GM03348 (cell line): ENCODE data around the gene FAM83G.
"Not testable (repeated sequence)": the region's sequence is repeated elsewhere in the genome, so short reads cannot be mapped to it uniquely, and the experiment has no call there.

Experiments
- DNase-seq: peaks from one replicate; pipeline ENCODE4 v3.0.0; 2012; ENCODE audit warnings: low spot score

The FAM83G gene

DNA sequence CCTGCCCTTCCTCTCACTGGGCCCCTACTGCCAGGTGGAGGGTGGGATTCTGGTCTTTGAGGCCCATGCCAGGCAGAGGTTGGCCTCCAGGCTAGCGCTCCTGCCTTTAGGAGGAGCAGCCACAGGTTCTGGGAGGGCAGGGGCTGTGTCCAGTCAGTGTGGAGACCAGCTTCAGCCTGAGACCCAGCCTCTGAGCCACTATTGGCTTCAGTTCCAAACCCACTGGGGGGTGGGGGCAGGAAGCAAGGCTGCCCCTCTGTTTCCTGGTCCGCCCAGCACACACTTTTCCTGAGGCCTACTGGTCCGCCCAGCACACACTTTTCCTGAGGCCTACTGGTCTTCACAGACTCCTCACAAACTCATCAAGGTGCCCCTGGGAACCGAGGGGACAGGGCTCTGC is 36.2 kb downstream of the FAM83G start:
- DNase-seq: no peak

DNA sequence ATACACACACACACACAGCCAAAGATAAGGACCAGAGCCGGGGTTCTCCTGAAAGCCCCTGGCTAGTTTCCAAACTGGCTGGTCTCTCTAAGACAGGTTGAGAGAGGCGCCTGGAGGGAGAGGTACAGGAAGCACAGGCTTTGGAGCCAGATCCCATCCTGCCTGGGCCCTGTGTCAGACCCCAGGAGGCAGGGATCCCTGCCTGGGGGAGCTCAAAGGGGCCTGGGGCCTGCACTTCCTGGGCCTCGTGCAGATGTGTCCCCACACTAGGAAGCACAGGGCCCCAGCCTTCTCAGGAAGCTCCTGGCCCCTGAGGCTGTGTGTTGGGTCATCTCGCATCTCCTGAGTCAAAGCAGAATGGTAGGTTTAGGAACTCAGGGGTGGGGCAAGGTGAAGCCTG is 36.6 kb downstream of the FAM83G start:
- DNase-seq: no peak

DNA sequence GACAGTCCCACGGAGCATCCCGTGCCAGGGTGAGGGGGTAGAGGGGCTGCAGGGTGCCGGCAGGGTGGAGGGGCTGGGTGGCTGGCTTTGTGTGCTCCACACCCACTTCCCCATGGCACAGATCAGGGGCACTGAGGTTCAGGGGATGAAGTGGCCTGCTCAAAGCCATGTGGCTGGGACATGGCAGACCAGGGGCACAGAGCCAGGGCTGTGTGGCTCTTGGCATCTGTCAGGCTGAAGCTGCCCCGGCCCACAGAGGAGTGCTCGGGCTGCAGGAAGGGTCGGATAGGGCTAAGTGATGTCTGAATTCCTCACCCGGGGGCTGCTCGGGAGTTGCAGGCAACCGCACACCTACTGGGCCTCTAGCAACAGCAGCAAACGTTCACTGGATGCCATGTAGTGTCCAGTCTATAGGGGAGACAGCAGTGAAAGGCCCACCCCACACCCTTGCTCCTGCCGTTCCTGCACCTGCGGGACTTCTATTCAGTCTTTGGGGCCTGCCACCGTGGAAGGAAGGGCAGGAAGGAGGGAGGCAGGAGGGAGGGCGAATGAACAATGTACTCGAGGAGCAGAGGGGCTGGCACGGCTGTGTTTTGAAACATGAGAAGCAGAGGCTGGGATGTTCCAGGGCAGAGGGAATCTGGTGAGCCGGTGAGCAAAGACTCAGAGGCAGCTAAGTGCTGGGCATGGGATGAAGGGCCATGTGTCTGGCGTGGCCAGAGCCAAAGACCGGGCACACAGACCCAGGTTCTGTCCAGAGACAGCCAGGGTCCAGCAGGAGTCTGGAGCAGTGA is 37.5 kb downstream of the FAM83G start:
- no peak for DNase-seq

DNA sequence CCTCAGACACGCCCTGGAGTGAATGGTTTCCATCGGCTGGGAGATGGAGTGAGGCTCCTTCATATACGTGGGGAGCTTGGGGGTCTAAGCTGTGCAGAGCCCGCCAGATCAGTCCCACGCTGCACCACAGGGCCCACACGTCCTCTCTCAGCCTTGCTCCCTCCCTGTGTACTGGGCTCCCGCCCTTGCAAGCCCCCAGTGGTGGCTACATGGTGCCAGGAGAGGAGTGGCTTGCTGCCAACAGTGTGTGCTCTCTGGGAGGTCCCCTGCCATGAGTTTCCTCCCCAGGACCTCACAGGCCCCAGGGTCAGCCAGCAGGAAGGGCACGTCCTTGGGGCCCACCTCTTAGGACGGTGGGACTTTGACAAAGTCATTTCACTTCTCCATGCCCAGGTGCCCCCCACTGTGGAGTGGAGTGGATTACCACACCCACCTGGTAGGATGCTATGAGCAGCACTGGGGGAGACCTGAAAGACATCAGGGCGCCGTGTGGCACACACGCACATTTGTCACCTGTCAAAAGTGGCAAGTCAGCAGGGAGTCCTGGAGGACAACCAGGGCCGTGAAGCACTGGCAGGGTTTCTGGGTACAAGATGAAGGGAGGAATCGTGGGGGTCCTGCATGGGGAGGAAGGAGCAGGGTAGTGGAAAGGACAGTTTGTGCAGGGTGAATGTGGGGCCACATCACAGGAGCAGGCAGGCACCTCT is 38.9 kb downstream of the FAM83G start:
- no peak for DNase-seq

DNA sequence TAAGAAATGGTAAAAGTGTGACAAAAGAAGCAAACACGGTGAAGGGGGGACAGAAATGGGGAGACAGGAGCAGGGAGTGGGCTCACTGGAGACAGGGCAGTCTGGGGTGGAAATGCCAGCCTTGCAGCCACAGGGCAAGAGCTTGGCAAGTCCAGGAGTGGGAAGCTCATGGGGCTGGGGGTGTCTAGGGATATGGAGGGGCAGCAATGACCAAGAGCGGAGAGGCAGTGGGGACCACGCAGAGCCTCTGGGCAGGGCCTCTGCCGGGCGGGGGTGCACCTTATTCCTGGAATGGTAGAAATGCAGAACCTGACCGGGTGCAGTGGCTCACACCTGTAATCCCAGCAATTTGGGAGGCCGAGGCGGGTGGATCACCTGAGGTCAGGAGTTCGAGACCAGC is 40.0 kb downstream of the FAM83G start:
- DNase-seq: no peak

DNA sequence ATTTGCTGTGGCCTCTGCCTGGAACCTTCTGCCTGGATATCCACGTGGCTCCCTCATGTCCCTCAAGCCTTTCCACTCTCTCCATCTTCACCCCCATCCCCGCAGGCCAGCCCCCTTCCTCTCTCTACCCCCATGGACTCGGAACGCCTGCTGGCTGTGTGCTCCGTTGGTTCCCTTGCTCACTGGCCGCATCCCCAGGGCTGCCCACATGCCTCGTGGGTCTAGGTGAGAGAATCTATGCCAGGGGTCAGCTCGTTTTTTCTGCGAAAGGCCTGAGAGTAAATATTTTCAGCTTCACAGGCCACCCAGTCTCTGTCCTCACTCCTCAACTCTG is 40.6 kb downstream of the FAM83G start:
- DNase-seq: no peak

DNA sequence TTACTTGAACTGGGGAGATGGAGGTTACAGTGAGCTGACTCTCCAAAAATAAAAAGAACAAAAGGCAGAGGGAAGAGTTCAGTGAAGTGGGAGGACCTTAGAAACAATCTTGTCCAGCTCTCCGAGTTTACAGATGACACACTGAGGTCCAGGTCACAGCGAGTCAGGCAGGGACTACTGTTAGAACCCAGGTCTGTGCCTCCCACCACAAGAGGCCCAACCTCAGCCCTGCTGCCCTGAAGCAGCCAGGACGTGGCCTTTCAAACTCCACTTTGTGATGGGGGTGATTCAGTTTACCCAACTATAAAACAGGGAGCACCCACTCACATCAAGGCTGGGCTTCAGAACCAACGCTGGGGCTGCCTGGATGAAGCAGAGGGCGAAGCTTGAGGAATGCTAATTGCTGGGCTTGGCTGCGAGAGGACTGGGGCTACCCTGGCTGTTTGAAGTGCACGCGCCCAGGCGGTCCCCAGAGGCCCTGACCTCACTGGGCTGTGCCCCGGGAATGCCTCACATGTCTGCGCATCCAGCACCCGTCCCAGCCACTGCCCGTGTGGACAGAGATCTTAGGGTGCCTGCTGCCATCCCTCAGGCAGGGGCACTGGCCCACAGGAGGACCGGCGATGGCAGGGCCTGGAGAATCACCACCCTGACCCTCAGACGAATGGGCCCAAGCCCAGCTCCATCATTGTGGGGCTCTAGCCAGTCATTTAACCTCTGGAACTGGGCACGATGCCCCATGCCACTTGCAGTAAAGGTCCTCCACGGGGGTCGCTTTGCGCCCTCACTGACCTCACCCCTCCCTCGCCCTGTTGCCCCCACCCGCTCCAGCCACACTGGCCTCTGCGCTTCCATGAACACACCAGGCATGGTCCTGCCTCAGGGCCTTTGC is 41.2 kb downstream of the FAM83G start:
- DNase-seq: peak; percentile 29

DNA sequence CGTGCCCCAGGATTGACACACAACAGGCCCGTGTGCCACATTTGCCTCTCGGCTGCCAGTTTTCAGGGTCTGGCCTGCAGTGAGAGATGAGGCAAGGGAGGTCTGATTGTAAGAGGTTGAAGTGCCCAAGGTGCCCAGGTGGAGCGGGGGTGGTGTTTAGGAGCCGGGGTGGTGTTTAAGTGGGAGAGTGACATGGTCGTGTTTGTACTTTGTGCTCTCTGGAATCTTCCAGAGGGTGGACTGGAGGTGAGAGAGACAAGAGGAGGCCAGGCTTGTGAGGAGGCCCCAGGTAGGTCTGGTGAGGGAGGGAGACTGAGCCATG is 42.1 kb downstream of the FAM83G start:
- no peak for DNase-seq

DNA sequence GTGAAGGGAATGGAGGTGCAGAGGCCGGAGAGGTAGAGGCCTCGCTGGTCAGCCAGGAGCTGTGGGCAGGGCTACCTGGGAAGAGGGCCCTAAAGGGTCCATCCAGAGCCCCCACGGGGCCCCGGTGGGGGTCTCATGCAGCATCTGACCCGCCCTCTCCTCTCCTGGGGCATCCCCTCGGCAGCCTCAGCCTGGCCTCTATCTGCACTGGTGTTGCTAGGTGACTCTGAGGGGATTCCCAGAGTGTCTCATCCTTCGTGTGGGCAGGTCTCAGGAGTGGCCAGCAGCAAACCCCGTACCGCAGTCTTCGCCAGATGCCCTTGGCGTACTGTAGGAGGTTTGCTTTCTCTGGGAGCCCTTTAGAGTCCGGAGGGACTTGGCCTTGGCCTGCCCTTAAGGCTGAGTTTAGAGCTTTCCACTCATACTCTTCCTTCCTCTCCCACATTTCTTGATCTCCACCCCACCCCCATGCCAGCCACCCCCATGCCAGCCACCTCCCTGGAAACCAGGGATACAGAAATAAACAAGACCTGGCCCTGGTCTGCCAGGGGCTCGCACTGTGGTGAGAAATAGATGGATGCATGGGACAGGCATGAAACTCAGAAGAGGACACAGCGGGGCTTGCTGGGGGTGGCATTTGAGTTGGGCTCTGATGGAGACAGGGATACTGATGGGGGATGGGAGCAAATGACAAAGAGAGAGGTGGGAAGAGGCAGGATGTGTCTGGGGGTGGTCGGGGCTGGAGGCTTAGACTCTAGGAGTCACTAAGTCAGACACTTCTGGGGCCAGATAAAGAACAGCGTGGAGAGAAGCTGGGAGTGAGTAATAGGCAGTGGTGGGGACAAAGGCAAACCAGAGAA is 42.7 kb downstream of the FAM83G start:
- DNase-seq: no peak

DNA sequence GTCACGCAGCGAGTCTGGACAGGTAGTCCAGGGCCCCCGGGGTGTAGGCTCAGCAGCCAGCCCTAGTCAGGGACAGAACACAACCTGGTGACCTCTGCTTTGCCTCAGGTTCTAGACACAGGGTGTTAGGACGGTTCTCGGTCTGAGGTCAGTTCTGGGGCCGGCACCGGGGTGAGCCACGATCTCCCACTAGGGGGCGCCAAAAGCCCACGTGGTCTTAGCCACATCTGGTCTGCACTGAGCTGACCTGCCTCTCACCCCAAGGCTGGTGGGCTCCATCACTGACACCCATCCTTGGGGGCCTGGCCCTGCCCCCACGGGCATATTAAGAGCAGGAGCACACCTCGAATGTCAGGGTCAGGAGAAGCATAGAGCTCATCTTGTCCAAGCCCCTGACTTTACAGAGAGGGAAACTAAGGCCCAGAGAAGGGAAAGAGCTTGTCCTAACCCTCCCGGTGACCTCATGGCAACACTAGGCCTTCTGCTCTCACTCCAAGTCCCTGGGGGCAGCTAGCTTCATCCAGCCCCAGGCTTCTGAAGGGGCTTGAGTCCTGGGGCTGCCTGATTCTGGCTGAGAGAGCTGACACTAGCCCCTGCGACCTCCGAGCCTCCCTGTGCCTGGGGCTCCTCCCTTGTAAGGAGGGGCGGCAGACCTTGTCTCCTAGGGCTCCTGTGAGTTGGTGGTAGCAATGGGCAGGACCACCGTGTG is 43.6 kb downstream of the FAM83G start:
- peak; percentile 93 for DNase-seq

DNA sequence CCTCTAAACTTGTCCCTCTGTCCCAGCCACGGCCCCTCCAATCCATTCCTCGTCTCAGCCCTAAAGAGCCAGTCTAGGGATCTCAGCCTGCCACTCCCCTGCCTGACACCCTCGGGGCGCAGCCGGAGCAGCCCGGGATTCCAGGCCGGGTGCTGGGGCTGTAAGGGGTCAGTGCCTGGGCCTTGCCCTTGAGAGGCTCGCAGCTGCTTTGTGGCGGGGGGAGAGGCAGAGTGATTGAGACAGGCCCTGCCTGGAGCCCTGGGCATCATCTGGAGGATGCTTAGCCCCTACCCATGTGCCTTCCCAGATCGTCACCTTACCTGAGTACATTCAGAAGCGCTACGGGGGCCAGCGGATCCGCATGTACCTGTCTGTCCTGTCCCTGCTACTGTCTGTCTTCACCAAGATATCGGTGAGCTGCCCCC is 44.3 kb downstream of the FAM83G start:
- no peak for DNase-seq

DNA sequence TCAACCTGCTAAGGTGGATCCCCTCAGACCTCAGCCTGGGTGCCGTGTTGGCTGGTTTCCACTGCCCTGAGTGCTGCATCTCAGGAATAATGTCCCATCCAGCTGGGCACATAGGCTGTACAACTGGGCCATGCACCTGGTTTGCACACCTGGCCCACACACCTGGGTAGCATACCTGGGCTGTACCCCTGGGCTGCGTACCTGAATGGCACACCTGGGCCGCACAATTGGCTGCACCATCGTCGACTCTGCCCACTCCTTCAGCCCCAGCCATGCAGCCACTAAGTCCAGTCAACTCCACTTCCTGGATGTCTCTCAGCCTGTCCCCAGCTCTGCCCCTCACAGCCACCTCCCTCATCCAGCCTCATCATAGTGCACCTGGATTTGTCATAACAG is 44.7 kb downstream of the FAM83G start:
- no peak for DNase-seq

DNA sequence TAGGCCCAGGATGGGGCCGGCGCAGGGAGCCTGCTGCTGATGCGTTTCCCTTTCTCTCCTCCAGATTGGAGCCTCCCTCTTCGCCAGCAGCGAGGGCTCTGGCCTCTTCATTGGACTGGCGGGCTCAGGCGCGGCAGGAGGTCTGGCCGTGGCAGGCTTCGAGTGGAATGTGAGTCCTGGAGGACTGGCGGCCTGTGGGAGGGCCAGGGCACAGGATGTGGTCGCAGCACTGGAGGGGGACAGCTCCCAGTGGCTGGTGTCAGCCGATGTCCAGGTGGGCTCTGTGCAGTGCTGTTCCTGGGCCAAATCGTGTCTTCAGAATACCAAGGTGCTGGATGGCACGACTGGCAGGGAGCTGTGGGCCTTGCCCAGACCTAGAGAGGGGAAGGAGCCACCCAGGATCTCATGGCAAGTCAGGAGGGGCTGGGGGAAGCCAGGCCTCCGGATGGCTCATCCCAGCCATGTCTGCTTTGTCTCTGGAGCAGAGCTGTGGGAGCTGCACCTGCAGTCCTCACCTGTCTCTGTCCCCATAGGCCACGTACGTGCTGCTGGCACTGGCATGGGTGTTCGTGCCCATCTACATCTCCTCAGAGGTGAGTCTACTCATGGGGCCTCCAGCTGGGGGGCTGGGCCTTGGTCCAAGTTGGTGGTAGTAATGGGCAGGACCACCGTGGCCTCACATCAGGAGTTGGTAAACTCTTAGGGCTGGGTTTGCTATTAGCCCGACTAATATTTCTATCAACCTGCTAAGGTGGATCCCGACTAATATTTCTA is 45.3 kb downstream of the FAM83G start:
- no peak for DNase-seq

DNA sequence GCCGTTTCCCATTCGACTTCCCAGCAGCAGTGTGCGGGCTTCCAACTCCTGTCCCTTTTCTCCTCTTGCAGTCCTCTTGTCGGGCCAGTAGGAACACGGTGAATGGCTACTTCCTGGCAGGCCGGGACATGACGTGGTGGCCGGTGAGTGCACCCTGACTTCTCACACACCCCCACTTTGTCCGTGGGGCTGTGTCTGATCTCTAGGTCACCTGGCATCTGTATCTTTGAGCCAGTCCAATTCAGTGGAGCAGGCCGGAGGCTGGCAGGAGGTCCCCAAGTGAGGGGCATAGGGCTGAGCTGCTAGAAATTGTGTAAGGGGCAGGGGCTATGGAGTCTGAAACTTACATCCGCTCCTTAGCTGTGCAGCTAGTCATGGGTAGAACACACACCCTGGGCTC is 46.0 kb downstream of the FAM83G start:
- no peak for DNase-seq

DNA sequence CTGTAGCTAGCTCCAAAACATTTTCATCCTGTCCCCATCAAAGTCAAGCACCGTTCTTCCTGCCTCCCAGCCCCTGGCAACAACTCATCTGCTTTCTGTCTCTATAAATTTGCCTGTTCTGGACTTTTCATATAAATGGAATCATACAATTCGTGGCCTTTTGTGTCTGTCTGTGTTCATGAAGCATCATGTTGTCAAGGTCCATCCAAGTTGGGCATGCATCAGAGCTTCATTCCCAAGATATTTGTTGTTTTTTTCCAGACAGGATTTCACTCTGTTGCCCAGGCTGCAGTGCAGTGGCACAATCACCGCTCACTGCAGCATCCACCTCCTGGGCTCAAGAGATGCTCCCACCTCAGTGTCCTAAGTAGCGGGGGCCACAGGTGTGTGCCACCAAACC is 46.7 kb downstream of the FAM83G start:
- DNase-seq: no peak

DNA sequence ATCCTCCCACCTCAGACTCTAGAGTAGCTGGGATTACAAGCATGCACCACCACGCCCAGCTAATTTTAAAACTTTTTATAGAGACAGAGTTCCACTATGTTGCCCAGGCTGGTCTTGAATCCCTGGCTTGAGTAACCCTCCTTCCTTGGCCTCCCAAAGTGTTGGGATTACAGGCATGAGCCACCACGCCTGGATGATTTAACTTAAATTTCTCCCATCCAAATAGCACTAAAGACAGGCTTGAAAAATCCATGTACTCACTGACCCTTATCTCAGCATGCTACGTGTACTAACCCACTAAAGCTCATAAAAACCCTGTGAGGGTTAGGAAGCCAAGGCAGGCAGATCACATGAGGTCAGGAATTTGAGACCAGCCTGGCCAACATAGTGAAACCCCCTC is 48.0 kb downstream of the FAM83G start:
- DNase-seq: no peak

DNA sequence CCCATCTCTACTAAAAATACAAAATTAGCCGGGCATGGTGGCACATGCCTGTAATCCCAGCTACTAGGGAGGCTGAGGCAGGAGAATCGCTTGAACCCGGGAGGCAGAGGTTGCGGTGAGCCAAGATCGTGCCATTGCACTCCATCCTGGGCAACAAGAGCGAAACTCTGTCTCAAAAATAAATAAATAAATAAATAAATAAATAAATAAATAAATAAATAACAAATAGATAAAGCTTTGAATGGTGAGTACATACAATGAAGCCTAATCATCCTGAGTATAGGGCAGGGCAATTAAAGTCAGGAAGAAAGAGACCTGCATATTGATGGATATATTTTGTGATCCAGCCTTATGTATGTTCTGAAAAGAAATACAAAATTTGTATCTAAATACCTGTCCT is 48.5 kb downstream of the FAM83G start:
- not testable (repeated sequence) for DNase-seq

DNA sequence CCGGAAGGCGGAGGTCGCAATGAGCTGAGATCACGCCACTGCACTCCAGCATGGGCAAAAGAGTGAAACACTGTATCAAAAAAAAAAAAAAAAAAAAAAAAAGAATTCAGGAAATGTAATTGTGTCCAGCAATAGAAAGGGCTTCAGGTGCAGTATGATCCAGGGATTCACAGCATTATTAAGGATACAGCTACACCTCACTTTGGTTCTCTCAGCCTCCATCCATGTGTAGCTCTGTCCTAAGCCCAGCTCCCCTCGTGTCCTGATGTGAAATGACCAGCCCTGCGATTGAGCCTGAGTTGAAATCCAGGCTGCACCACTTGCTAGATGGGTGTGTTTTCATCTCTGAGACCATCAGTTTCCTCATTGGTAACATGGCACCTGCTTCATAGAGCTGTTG is 49.6 kb downstream of the FAM83G start:
- DNase-seq: no peak

DNA sequence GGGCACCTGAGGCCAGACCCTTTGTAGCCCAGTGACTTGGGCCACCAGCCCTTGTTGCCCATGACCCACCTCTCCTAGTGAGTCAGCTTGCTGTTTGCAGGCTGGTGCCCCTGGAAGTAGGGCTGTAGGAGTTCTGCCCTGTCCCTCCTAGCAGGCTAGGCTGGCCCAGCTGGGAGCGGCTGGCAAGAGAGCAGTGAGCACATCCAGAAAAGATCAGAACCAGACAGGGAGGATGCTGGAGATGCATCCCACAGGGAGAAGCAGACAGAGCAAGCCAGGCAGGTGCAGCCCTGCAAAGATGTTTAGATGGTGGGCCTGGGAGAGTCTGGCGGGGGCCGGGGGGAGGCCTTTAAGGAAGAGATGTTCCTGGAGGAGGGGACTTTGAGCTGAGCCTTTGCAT is 50.2 kb downstream of the FAM83G start:
- DNase-seq: no peak

DNA sequence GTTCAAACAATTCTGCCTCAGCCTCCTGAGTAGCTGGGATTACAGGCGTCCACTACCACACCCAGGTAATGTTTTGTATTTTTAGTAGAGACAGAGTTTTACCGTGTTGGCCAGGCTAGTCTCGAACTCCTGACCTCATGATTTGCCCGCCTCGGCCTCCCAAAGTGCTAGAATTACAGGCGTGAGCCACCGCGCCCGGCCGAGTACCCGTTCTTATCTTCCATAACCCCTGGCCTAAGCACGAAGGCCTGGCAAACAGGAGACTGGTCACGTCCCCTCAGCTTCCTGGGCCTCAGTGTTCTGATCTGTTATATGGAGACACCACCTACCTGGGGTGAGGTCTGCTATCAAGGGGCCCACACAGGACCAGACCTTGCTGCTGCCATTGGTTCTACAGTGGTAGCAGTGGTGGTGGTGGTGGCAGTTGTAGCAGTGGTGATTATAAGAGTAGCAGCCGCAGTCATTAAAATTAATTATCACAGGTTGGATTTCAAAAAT is 51.3 kb downstream of the FAM83G start:
- DNase-seq: no peak
